Endothelial cell (in vitro differentiated cells): ENCODE measurements around the gene C2orf76. TPM values are rescaled to one million over a fixed set of nuclear protein-coding genes. Genes with fewer than 3 reads are reported as not detected.
A peak's percentile ranks its signal among the peaks of the same experiment; 100 is the strongest.

Source experiments
- DNase-seq: peaks from one replicate; pipeline ENCODE4 v3.0.0; 2021; ENCODE audit warnings: low spot score
- H3K27ac Mint-ChIP-seq: one replicate; pipeline ENCODE4 v1.8.0; 2021; ENCODE audit warnings: mixed read lengths, inconsistent platforms; ENCODE audit not compliant: unreplicated experiment
- H3K27me3 Mint-ChIP-seq: one replicate; pipeline ENCODE4 v1.8.0; 2021; ENCODE audit warnings: mild to moderate bottlenecking, moderate library complexity, mixed read lengths, inconsistent platforms; ENCODE audit not compliant: unreplicated experiment
- H3K36me3 Mint-ChIP-seq: one replicate; pipeline ENCODE4 v1.8.0; 2021; ENCODE audit warnings: mild to moderate bottlenecking, low read depth, mixed read lengths, inconsistent platforms; ENCODE audit not compliant: unreplicated experiment
- H3K4me1 Mint-ChIP-seq: one replicate; pipeline ENCODE4 v1.8.0; 2021; ENCODE audit warnings: mild to moderate bottlenecking, mixed read lengths, inconsistent platforms; ENCODE audit not compliant: unreplicated experiment
- H3K4me3 Mint-ChIP-seq: one replicate; pipeline ENCODE4 v1.8.0; 2021; ENCODE audit warnings: mild to moderate bottlenecking, mixed read lengths, inconsistent platforms; ENCODE audit not compliant: unreplicated experiment
- H3K9me3 Mint-ChIP-seq: one replicate; pipeline ENCODE4 v1.8.0; 2021; ENCODE audit warnings: mixed read lengths, inconsistent platforms; ENCODE audit not compliant: unreplicated experiment
- CTCF ChIP-seq: fragments of 200-600 bp; sonication (generic); IDR thresholded peaks from one replicate; pipeline ENCODE4 v1.5.0; 2021; ENCODE audit warnings: antibody characterized with exemption; ENCODE audit not compliant: unreplicated experiment
- total RNA-seq: library from RNA; stranded (reverse); fragmentation: NEBNext Ultra II Directional; extraction: Animal tissue kit (Norgen Biotek cat#: 25700); gene quantifications from one replicate; pipeline ENCODE4 v1.2.1, GENCODE V29; 2021; ENCODE audit not compliant: unreplicated experiment

Gene C2orf76
- total RNA-seq, 1 donor from 2014 or later: 10.8 TPM

GRCh38 chr2:119260646-119261492, 105.8 kb downstream of the C2orf76 start:
- H3K9me3 Mint-ChIP-seq: no peaks in the 10 kb centered on the region
- H3K27ac Mint-ChIP-seq: no peak overlapping the region
- H3K36me3 Mint-ChIP-seq: peaks cover 7% of the 10 kb centered on the region
- no peak overlapping the region for H3K4me3 Mint-ChIP-seq
- no peak for TF ChIP-seq CTCF
- H3K27me3 Mint-ChIP-seq: peaks cover 6% of the 10 kb centered on the region
- no peak for DNase-seq
- H3K4me1 Mint-ChIP-seq: peaks cover 19% of the 10 kb centered on the region

GRCh38 chr2:119259296-119259860, 107.3 kb downstream of the C2orf76 start:
- no peak overlapping the region for H3K27ac Mint-ChIP-seq
- peaks cover 26% of the 10 kb centered on the region for H3K4me1 Mint-ChIP-seq
- no peak for TF ChIP-seq CTCF
- no peaks in the 10 kb centered on the region for H3K9me3 Mint-ChIP-seq
- H3K27me3 Mint-ChIP-seq: peaks cover 2% of the 10 kb centered on the region
- H3K4me3 Mint-ChIP-seq: no peak overlapping the region
- H3K36me3 Mint-ChIP-seq: peaks cover 7% of the 10 kb centered on the region
- no peak for DNase-seq

GRCh38 chr2:119257198-119257597, 109.4 kb downstream of the C2orf76 start:
- no peak for TF ChIP-seq CTCF
- Mint-ChIP-seq H3K27me3 (peaks cover 3% of the 10 kb centered on the region), H3K4me1 (peaks cover 26% of the 10 kb centered on the region), H3K9me3 (no peaks in the 10 kb centered on the region), H3K27ac (no peak overlapping the region), H3K36me3 (peaks cover 4% of the 10 kb centered on the region), H3K4me3 (no peak overlapping the region)
- no peak for DNase-seq

- H3K9me3 Mint-ChIP-seq: no peaks in the 10 kb centered on the region
- DNase-seq: no peak
- H3K4me1 Mint-ChIP-seq: peaks cover 25% of the 10 kb centered on the region
- no peak for TF ChIP-seq CTCF
- H3K4me3 Mint-ChIP-seq: no peak overlapping the region
- peaks cover 7% of the 10 kb centered on the region for H3K36me3 Mint-ChIP-seq
- peak overlapping the region; percentile 75 for H3K27ac Mint-ChIP-seq
- H3K27me3 Mint-ChIP-seq: peaks cover 4% of the 10 kb centered on the region
Observed at GRCh38 chr2:119256582-119256921, 110.1 kb downstream of the C2orf76 start.
